KOPT-K1 (cell line): ENCODE measurements around the gene OSTC.

Experiments used
- H3K27ac ChIP-seq: fragments of 200-600 bp; sonication (generic); 2 replicates; pipeline ENCODE4 v1.5.1; 2016; ENCODE audit warnings: antibody characterized with exemption, mild to moderate bottlenecking, low read depth, low read length; ENCODE audit not compliant: poor library complexity, severe bottlenecking
- H3K36me3 ChIP-seq: fragments of 200-600 bp; sonication (generic); 2 replicates; pipeline ENCODE4 v1.5.1; 2017; ENCODE audit warnings: antibody characterized with exemption, mild to moderate bottlenecking, low read length, moderate library complexity; ENCODE audit not compliant: insufficient read depth
- H3K9me3 ChIP-seq: fragments of 200-600 bp; sonication (generic); 2 replicates; pipeline ENCODE4 v1.5.1; 2017; ENCODE audit warnings: antibody characterized with exemption, low read length, mild to moderate bottlenecking; ENCODE audit not compliant: insufficient read depth, poor library complexity, severe bottlenecking

The OSTC gene

GRCh38 chr4:108650212-108651013 is at the start of gene OSTC:
TSS of gene OSTC (plus strand) at chr4:108650599. CDS start at chr4:108650656, 57 bp downstream.
- peak within 1 kb of the TSS; percentile 67 for H3K27ac ChIP-seq
- peaks cover 10% of the 10 kb centered on the region; the same call in 1 of the 2 replicates for H3K36me3 ChIP-seq
- no peaks in the 10 kb centered on the region for H3K9me3 ChIP-seq

DNA sequence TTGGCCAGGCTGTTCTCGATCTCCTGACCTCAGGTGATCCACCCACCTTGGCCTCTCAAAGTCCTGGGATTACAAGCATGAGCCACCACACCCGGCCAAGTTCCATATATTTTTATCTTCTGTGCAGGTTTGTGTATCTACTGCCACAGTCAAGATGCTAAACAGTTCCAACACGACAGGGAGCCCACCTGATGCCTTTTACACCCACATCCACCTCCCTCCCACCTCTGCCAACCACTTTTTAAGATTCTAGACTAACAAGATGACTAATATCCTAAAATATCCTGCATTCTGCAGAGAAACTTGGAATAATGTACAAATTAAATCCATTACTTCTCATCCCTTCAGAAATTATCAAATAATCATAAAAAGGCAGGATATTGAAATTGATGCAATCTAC is 49.3 kb upstream of the OSTC start:
- H3K36me3 ChIP-seq: no peaks in the 10 kb centered on the region
- H3K9me3 ChIP-seq: peaks cover 3% of the 10 kb centered on the region
- H3K27ac ChIP-seq: peak overlapping the region; percentile 70

- Histone ChIP-seq H3K27ac (peak overlapping the region; percentile 70), H3K36me3 (no peaks in the 10 kb centered on the region), H3K9me3 (peaks cover 3% of the 10 kb centered on the region)
These were observed 48.9 kb upstream of the OSTC start for GRCh38 chr4:108601532-108601931.

DNA sequence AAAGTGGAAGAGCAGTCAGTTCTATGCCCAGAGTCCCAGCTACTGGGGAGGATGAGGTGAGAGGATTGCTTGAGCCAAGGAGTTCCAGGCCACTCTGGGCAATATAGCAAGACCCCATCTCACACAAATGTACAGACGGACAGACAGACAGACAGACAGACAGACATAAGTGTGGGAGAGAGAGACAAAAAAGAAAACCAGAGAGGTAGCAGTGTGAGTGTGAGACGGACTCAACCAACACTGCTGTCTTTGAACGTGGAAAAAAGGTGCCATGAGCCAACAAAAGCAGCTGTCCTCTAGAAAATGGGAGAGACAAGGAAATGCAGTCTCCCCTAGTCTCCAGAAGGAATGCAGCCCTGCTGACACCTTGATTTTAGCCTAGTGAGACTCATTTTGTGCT is 48.2 kb upstream of the OSTC start:
- peak overlapping the region; percentile 70 for H3K27ac ChIP-seq
- H3K9me3 ChIP-seq: peaks cover 3% of the 10 kb centered on the region

GRCh38 chr4:108607079-108607815 is 43.2 kb upstream of the OSTC start:
- Histone ChIP-seq H3K9me3 (peaks cover 3% of the 10 kb centered on the region), H3K36me3 (no peaks in the 10 kb centered on the region), H3K27ac (peak overlapping the region; percentile 96)

More for the DNA sequence above, 48.2 kb upstream of the OSTC start:
- H3K36me3 ChIP-seq: no peaks in the 10 kb centered on the region

GRCh38 chr4:108611365-108611764 is 39.0 kb upstream of the OSTC start:
- peaks cover 21% of the 10 kb centered on the region for H3K9me3 ChIP-seq
- H3K27ac ChIP-seq: peak overlapping the region; percentile 96
- H3K36me3 ChIP-seq: no peaks in the 10 kb centered on the region

GRCh38 chr4:108612365-108612764 is 38.0 kb upstream of the OSTC start:
- H3K36me3 ChIP-seq: no peaks in the 10 kb centered on the region
- peaks cover 29% of the 10 kb centered on the region for H3K9me3 ChIP-seq
- peak overlapping the region; percentile 96 for H3K27ac ChIP-seq

- H3K27ac ChIP-seq: peak overlapping the region; percentile 80
- H3K9me3 ChIP-seq: peaks cover 26% of the 10 kb centered on the region
These were observed 30.9 kb upstream of the OSTC start for GRCh38 chr4:108619372-108620100.

DNA sequence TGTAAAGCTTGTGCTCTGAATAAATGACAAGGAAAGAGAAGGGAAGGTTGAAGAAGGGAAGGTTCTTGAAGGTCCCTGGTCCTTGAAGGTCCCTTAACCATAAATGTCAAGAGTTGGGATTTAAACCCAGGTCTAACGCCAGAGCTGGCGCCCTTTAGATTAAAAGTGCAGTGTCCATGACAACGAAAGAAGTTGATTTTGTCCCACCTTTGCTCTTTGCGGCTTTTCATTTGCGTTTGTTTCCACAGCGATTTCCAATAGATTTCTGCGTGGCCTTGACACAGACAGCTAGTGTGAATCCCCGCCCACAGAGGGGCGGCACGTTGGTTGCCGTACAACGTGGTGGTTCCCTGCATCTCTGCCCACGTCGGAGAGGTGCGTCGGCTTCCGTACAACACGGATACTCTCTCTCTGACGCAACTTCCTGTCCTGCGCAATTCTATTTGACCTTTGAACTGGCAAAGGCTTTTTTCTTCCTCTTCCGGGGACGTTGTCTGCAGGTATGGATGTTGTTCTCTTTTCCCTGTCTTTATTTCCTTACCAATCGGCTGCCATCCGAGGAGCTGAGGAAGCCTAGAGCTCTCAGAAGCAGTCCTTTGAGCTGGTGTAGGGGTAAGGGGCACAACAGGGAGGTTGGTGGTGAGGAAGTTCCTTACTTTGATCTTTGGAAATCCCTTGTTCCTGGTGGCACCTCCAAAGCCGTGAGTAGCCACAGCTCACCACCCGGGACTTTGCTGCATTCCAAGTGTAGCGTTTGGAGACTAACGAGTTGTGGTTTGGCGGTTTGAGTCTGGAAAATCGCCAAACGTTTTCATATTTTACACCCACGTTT is 30.1 kb upstream of the OSTC start, which contains the start of gene RPL34:
RPL34 (plus strand) TSS at position 476 of the 832 bp plus-strand sequence. CDS start 1,384 bp downstream, outside the sequence.
- peaks cover 49% of the 10 kb centered on the region for H3K36me3 ChIP-seq
- peaks cover 19% of the 10 kb centered on the region for H3K9me3 ChIP-seq
- peak within 1 kb of the TSS; percentile 80 for H3K27ac ChIP-seq

More at GRCh38 chr4:108619372-108620100, 30.9 kb upstream of the OSTC start:
- peaks cover 41% of the 10 kb centered on the region for H3K36me3 ChIP-seq

GRCh38 chr4:108620933-108621905 is 29.2 kb upstream of the OSTC start:
- peaks cover 58% of the 10 kb centered on the region for H3K36me3 ChIP-seq

GRCh38 chr4:108622022-108622421 is 28.4 kb upstream of the OSTC start:
- Histone ChIP-seq H3K9me3 (peaks cover 2% of the 10 kb centered on the region), H3K36me3 (peaks cover 66% of the 10 kb centered on the region), H3K27ac (peak overlapping the region; percentile 3)

More at GRCh38 chr4:108620933-108621905, 29.2 kb upstream of the OSTC start:
- peaks cover 10% of the 10 kb centered on the region for H3K9me3 ChIP-seq
- peak overlapping the region; percentile 80 for H3K27ac ChIP-seq

DNA sequence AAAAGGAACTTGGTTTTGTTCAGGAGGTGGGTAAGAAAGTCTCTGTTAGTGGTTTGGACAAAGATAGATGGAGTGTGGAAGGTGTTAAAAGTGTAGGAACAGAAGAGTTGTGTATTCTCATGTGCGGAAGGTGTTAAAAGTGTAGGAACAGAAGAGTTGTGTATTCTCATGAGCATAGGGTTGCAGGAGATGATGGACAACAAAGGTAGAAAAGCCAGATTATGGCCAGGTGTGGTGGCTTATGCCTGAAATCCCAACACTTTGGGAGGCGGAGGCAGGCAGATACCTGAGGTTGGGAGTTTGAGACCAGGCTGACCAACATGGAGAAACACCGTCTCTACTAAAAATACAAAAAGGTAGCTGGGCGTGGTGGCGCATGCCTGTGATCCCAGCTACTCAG is 27.6 kb upstream of the OSTC start:
- H3K36me3 ChIP-seq: peaks cover 74% of the 10 kb centered on the region
- H3K9me3 ChIP-seq: no peaks in the 10 kb centered on the region
- no peak overlapping the region for H3K27ac ChIP-seq
